HUES64 (cell line): ENCODE results near the gene SOX15.
"Not testable (repeated sequence)": the region's sequence is repeated elsewhere in the genome, so short reads cannot be mapped to it uniquely, and the experiment has no call there.

ENCODE experiments used
- H3K27ac ChIP-seq: 2 replicates; pipeline ENCODE4 v1.7.0; 2013; ENCODE audit warnings: low read depth, low read length, inconsistent platforms
- H3K27me3 ChIP-seq: 2 replicates; pipeline ENCODE4 v1.6.1; 2013; ENCODE audit warnings: mild to moderate bottlenecking, low read length; ENCODE audit not compliant: insufficient read depth
- H3K36me3 ChIP-seq: 2 replicates; pipeline ENCODE4 v1.6.1; 2013; ENCODE audit warnings: mild to moderate bottlenecking, low read length; ENCODE audit not compliant: insufficient read depth
- H3K4me1 ChIP-seq: 2 replicates; pipeline ENCODE4 v1.6.1; 2013; ENCODE audit warnings: mild to moderate bottlenecking, low read length, moderate library complexity; ENCODE audit not compliant: insufficient read depth
- H3K4me3 ChIP-seq: 2 replicates; pipeline ENCODE4 v1.5.1; 2013; ENCODE audit warnings: mild to moderate bottlenecking, low read length, moderate library complexity
- H3K9ac ChIP-seq: 2 replicates; pipeline ENCODE4 v1.6.1; 2013; ENCODE audit warnings: mild to moderate bottlenecking, low read depth, low read length
- H3K9me3 ChIP-seq: 2 replicates; pipeline ENCODE4 v1.6.1; 2013; ENCODE audit warnings: low read depth, low read length; ENCODE audit not compliant: insufficient read depth
- WGBS: fragments of 150-250, 120-280 bp; methylation state at CpG from one replicate; pipeline ENCODE4 v1.1.7; 2013; ENCODE audit warnings: missing lambda C conversion rate; 5-methylcytosine and 5-hydroxymethylcytosine counted together

The SOX15 gene

GRCh38 chr17:7625749-7626148 is 35.9 kb upstream of the SOX15 start:
- WGBS: 95% methylated on average over 16 of the region's 16 CpGs
- not testable (repeated sequence) for H3K27me3 ChIP-seq, H3K9me3 ChIP-seq, H3K4me3 ChIP-seq, H3K4me1 ChIP-seq, H3K36me3 ChIP-seq, H3K27ac ChIP-seq, H3K9ac ChIP-seq

DNA sequence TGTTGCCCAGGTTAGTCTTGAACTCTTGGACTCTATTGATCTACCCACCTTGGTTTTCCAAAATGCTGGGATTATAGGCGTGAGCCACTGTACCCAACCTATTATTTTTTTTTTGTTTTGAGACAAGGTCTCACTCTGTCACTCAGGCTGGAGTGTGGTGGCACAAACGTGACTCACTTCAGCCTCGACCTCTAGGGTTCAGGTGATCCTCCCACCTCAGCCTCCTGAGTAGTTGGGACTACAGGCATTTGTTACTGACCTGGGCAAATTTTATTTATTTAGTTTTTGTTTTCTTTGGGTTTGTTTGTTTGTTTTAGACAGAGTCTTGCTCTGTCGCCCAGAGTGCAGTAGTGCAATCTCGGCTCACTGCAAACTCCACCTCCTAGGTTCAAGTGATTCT is 33.8 kb upstream of the SOX15 start:
- H3K4me3 ChIP-seq: no peak overlapping the region
- no peaks in the 10 kb centered on the region for H3K27me3 ChIP-seq
- no peaks in the 10 kb centered on the region for H3K4me1 ChIP-seq
- WGBS: 98% methylated on average over 5 of the region's 5 CpGs
- H3K9ac ChIP-seq: no peak overlapping the region
- H3K9me3 ChIP-seq: no peaks in the 10 kb centered on the region
- H3K36me3 ChIP-seq: peaks cover 5% of the 10 kb centered on the region; the same call in 1 of the 2 replicates
- H3K27ac ChIP-seq: no peak overlapping the region

GRCh38 chr17:7620835-7621234 is 30.9 kb upstream of the SOX15 start:
- no peak overlapping the region for H3K4me3 ChIP-seq
- no peaks in the 10 kb centered on the region for H3K9me3 ChIP-seq
- H3K27ac ChIP-seq: no peak overlapping the region
- peaks cover under 1% of the 10 kb centered on the region; the same call in 1 of the 2 replicates for H3K36me3 ChIP-seq
- no peaks in the 10 kb centered on the region for H3K27me3 ChIP-seq
- no peak overlapping the region for H3K9ac ChIP-seq
- 95% methylated on average over 8 of the region's 8 CpGs for WGBS
- H3K4me1 ChIP-seq: no peaks in the 10 kb centered on the region

DNA sequence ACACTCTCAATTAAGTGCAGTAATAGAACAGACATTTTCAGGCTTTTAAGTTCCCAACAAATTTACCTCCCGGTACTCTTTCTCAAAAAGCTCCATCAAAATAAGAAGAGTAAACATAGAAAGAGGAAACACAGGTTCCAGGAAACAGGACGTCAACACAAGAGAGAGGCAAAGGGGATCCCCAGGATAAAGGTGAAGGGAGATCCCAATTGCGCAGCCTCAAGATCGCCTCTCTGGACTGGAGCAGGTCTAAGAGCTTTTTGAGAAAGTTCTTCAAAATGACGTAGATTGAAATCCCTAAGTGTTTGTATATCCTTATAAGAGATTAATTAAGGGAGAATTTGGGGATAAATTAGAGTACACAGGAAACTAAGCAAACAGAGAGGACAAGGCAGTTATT is 28.7 kb upstream of the SOX15 start:
- Histone ChIP-seq H3K9ac (no peak overlapping the region), H3K36me3 (no peaks in the 10 kb centered on the region), H3K4me1 (peaks cover 2% of the 10 kb centered on the region; the same call in 1 of the 2 replicates), H3K4me3 (no peak overlapping the region), H3K27me3 (no peaks in the 10 kb centered on the region), H3K9me3 (no peaks in the 10 kb centered on the region), H3K27ac (no peak overlapping the region)
- 94% methylated on average over 4 of the region's 5 CpGs for WGBS

DNA sequence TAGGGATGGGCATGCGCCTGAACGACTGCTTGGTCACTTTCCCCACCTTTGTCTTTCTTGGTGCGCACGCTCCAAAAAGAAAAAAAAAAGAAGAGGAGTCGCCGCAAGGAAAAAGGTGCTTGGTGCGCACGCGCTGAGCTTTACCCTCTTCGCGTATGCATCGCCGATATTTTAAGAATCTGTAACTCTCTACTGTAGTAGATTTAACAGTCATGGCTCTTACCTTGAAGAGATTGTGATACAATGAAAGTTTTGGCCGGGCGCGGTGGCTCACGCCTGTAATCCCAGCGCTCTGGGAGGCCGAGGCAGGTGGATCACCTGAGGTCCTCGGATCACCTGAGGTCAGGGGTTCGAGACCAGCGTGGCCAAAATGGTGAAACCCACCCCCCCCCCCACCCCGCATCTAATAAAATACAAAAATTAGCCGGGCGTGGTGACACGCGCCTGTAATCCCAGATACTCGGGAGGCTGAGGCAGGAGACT is 25.4 kb upstream of the SOX15 start:
- Histone ChIP-seq H3K4me1 (peaks cover 8% of the 10 kb centered on the region), H3K9me3 (no peaks in the 10 kb centered on the region), H3K4me3 (peak overlapping the region; percentile 46), H3K36me3 (peaks cover 17% of the 10 kb centered on the region), H3K27me3 (no peaks in the 10 kb centered on the region), H3K9ac (peak overlapping the region; percentile 24; the same call in 1 of the 2 replicates), H3K27ac (peak overlapping the region; percentile 47; the same call in 1 of the 2 replicates)
- 14% methylated on average over 27 of the region's 28 CpGs for WGBS

DNA sequence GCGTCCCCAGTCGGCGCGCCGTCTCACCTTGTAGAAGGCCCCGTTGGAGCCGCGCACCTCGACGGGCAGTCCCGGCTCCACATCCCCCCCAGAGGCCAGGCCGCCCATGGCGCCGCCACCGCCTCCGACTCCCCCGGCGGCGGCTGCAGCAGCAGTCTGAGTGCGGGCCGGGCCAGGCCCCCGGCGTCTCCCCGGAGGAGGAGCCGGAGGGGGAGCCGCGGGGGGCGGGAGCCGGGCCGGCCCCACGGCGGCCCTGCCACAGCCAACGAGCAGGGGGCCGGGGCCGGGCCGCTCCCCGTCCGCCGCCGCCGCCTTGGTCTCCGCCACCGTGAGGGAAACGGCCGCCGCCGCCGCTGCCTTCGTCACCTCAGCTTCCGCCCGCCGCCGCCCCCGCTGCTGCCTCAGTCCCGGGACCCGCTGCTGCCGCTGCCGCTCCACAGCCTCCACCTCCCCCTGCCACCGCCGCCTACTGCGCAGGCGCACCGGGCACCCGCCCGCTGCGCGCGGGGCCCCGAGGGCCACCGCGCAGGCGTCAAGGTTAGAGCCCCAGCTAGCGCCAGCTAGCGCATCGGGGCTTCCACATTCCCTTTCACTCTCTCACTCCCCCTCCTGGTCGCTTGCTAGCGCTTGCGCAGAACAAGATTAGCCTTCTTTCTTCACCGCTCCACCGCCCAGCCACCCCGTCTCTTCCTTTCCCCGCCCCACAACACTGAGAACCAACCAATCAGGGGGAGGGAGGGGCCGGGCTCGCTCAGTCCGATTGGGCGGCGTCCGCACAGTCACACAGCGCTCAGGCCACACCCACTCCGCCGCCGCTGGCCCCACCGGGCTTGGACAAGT is 24.8 kb upstream of the SOX15 start, which contains the start of gene FXR2:
Gene FXR2, minus strand, starts transcription at position 473 of the 840 bp plus-strand sequence. Its CDS starts 365 bp downstream, at position 108.
- under 1% methylated on average over 93 of the region's 93 CpGs for WGBS

GRCh38 chr17:7613769-7614424 is 24.0 kb upstream of the SOX15 start:
- WGBS: 7% methylated on average over 20 of the region's 20 CpGs
- Histone ChIP-seq H3K4me3 (peak overlapping the region; percentile 77), H3K9ac (peak overlapping the region; percentile 79), H3K27me3 (no peaks in the 10 kb centered on the region), H3K4me1 (peaks cover 8% of the 10 kb centered on the region), H3K27ac (peak overlapping the region; percentile 85; the same call in 1 of the 2 replicates), H3K36me3 (peaks cover 25% of the 10 kb centered on the region), H3K9me3 (no peaks in the 10 kb centered on the region)

More for the DNA sequence above, 24.8 kb upstream of the SOX15 start, which contains the start of gene FXR2:
- H3K9ac ChIP-seq: peak within 1 kb of the TSS; percentile 79
- peak within 1 kb of the TSS; percentile 85; the same call in 1 of the 2 replicates for H3K27ac ChIP-seq
- H3K4me1 ChIP-seq: peaks cover 8% of the 10 kb centered on the region
- H3K9me3 ChIP-seq: no peaks in the 10 kb centered on the region
- peak within 1 kb of the TSS; percentile 77 for H3K4me3 ChIP-seq
- peaks cover 20% of the 10 kb centered on the region for H3K36me3 ChIP-seq
- H3K27me3 ChIP-seq: no peaks in the 10 kb centered on the region

GRCh38 chr17:7612294-7612640 is 22.4 kb upstream of the SOX15 start:
- Histone ChIP-seq H3K4me3 (no peak overlapping the region), H3K27me3 (no peaks in the 10 kb centered on the region), H3K9ac (no peak overlapping the region)

GRCh38 chr17:7611635-7612293 is 21.9 kb upstream of the SOX15 start:
- 98% methylated on average over 3 of the region's 3 CpGs for WGBS
- H3K9ac ChIP-seq: no peak overlapping the region
- peaks cover 26% of the 10 kb centered on the region for H3K36me3 ChIP-seq
- no peak overlapping the region; the same call in 1 of the 2 replicates for H3K4me3 ChIP-seq
- no peaks in the 10 kb centered on the region for H3K9me3 ChIP-seq
- peaks cover 8% of the 10 kb centered on the region for H3K4me1 ChIP-seq
- H3K27me3 ChIP-seq: no peaks in the 10 kb centered on the region
- H3K27ac ChIP-seq: no peak overlapping the region

More at GRCh38 chr17:7612294-7612640, 22.4 kb upstream of the SOX15 start:
- H3K9me3 ChIP-seq: no peaks in the 10 kb centered on the region
- peaks cover 8% of the 10 kb centered on the region for H3K4me1 ChIP-seq
- no peak overlapping the region for H3K27ac ChIP-seq
- peaks cover 25% of the 10 kb centered on the region for H3K36me3 ChIP-seq
- 94% methylated on average over 1 of the region's 1 CpG for WGBS

DNA sequence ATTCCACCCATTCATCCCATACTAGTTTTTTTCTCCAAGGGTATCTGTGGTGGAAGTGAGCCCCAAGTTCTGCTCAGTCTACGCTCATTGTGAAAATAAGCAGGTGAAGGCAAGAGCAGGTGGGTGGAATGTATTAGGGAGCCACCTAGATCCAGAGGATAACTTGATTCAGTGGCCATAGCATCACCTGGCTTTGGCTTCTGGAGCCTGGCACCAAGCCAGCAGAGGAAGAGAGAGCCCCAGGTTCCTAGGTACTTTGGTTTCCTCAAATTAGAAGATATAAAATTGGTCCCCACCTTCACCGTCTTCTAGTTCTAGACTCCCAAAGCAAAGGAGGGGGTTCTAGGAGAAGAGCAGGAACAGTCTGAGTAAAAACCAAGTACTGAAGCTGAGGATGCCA is 20.7 kb upstream of the SOX15 start:
- no peaks in the 10 kb centered on the region for H3K27me3 ChIP-seq
- peaks cover 37% of the 10 kb centered on the region for H3K36me3 ChIP-seq
- H3K4me3 ChIP-seq: no peak overlapping the region
- H3K9ac ChIP-seq: no peak overlapping the region
- no peaks in the 10 kb centered on the region for H3K9me3 ChIP-seq
- peaks cover 8% of the 10 kb centered on the region for H3K4me1 ChIP-seq
- H3K27ac ChIP-seq: no peak overlapping the region
- 93% methylated on average over 2 of the region's 2 CpGs for WGBS

GRCh38 chr17:7606280-7606679 is 16.4 kb upstream of the SOX15 start:
- WGBS: 98% methylated on average over 4 of the region's 4 CpGs
- Histone ChIP-seq H3K9ac (no peak overlapping the region), H3K27ac (no peak overlapping the region), H3K27me3 (no peaks in the 10 kb centered on the region), H3K36me3 (peaks cover 63% of the 10 kb centered on the region), H3K9me3 (no peaks in the 10 kb centered on the region), H3K4me3 (no peak overlapping the region), H3K4me1 (no peaks in the 10 kb centered on the region)
